Hematopoietic multipotent progenitor cell (in vitro differentiated cells): ENCODE results near the gene GEMIN8. TPM values are rescaled to one million over a fixed set of nuclear protein-coding genes. Genes with fewer than 3 reads are reported as not detected.

Source experiments
- DNase-seq, 3 donors: peaks; one replicate each; pipeline ENCODE4 v3.0.0-alpha.2; 2011 to 2015; ENCODE audit warnings: low read depth in 2 of 3, low spot score in 2 of 3
- total RNA-seq: library from RNA; depleted of rRNA; stranded (reverse); fragments of >200 nt; gene quantifications from one replicate; pipeline ENCODE4 v1.2.3, GENCODE V29; 2012

GEMIN8 gene
- total RNA-seq, 1 donor, result 22.4 TPM

- no peak for DNase-seq
Observed at GRCh38 chrX:14017399-14017798, 12.3 kb downstream of the GEMIN8 start.

GRCh38 chrX:14015941-14016340 is 13.8 kb downstream of the GEMIN8 start:
- DNase-seq, result no peak

GRCh38 chrX:14015294-14015693 is 14.4 kb downstream of the GEMIN8 start:
- no peak for DNase-seq

- no peak for DNase-seq
Observed at GRCh38 chrX:14014526-14014925, 15.2 kb downstream of the GEMIN8 start.

- no peak for DNase-seq
Observed at GRCh38 chrX:14013054-14013453, 16.6 kb downstream of the GEMIN8 start.

GRCh38 chrX:14010566-14010965 is 19.1 kb downstream of the GEMIN8 start:
- DNase-seq, result no peak

GRCh38 chrX:14006540-14006939 is 23.2 kb downstream of the GEMIN8 start:
- no peak for DNase-seq

GRCh38 chrX:14003876-14004425 is 25.7 kb downstream of the GEMIN8 start:
- DNase-seq, result no peak

- DNase-seq, result no peak
Observed at GRCh38 chrX:14003028-14003427, 26.7 kb downstream of the GEMIN8 start.

GRCh38 chrX:13996650-13997049 is 33.0 kb downstream of the GEMIN8 start:
- no peak for DNase-seq

GRCh38 chrX:13994536-13995080 is 35.1 kb downstream of the GEMIN8 start:
- DNase-seq, result no peak

- DNase-seq, result no peak
Observed at GRCh38 chrX:13994104-13994503, 35.6 kb downstream of the GEMIN8 start.

GRCh38 chrX:13990126-13990800 is 39.4 kb downstream of the GEMIN8 start:
- DNase-seq, result no peak

GRCh38 chrX:13985697-13986435 is 43.8 kb downstream of the GEMIN8 start:
- DNase-seq, result no peak

- peak in 2 of 3 donors; percentile 28 to 68 for DNase-seq
Observed at GRCh38 chrX:13983734-13984133, 46.0 kb downstream of the GEMIN8 start.

- DNase-seq, result no peak
Observed at GRCh38 chrX:13968198-13968597, 61.5 kb downstream of the GEMIN8 start.

- DNase-seq, result no peak
Observed at GRCh38 chrX:13967636-13968035, 62.1 kb downstream of the GEMIN8 start.

- DNase-seq, result no peak
Observed at GRCh38 chrX:13966793-13967125, 62.9 kb downstream of the GEMIN8 start.

- no peak for DNase-seq
Observed at GRCh38 chrX:13966071-13966792, 63.5 kb downstream of the GEMIN8 start.

GRCh38 chrX:13965531-13965930 is 64.2 kb downstream of the GEMIN8 start:
- DNase-seq, result no peak

- no peak for DNase-seq
Observed at GRCh38 chrX:13956998-13957397, 72.7 kb downstream of the GEMIN8 start.
